OCI-LY7 (cell line): ENCODE measurements around the gene MARS1.
"Not testable (repeated sequence)": the region's sequence is repeated elsewhere in the genome, so short reads cannot be mapped to it uniquely, and the experiment has no call there.

Experiments used
- CTCF ChIP-seq: fragments of 200-600 bp; sonication (generic); conservative IDR thresholded peaks from 2 replicates; pipeline ENCODE4 v1.5.1; 2014; ENCODE audit warnings: mild to moderate bottlenecking, antibody characterized with exemption, low read length, moderate library complexity, mixed read lengths
- EZH2phosphoT487 ChIP-seq: fragments of 200-600 bp; sonication (generic); IDR thresholded peaks from 2 replicates; pipeline ENCODE4 v1.6.1; 2018; ENCODE audit warnings: low read depth, borderline replicate concordance, mild to moderate bottlenecking, mixed run types, antibody characterized with exemption, low read length, moderate library complexity, mixed read lengths

GRCh38 chr12:57561117-57561516 is 73.2 kb downstream of the MARS1 start:
- TF ChIP-seq CTCF, EZH2phosphoT487: not testable (repeated sequence)
